Measurements from ENCODE around the gene LRRC9.
A peak's percentile ranks its signal among the peaks of the same experiment; 100 is the strongest.
"Not testable (repeated sequence)": the region's sequence is repeated elsewhere in the genome, so short reads cannot be mapped to it uniquely, and the experiment has no call there.

Gene LRRC9

GRCh38 chr14:60064491-60065072, 144.6 kb downstream of the LRRC9 start:
- DNase-seq (ENCODE audit: low read depth in 2 of 2) = no peak

- DNase-seq (ENCODE audit: low read depth in 2 of 2) = no peak
These were observed 147.9 kb downstream of the LRRC9 start for GRCh38 chr14:60067882-60068281.

DNA sequence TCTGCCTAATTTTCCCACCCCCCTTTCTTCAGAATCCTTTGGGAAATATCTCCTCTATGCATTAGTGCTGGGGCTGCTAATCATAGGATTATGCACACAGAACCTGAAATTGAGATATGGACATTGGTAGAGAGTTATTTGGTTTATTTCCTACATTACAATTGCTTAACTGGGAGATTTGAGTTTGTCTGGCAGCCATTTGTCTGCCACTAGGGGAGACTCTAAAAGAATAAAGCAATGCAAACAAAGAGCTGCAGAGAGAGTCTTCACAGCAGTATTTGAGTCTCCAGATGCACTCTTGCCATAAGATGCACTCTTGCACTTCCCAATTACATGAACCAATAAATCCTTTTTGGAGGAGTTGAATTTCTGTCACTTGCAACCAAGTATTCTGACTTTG, 159.8 kb downstream of the LRRC9 start:
- DNase-seq (ENCODE audit: low read depth in 2 of 2) = no peak

GRCh38 chr14:60085085-60085484, 165.1 kb downstream of the LRRC9 start:
- no peak for DNase-seq (ENCODE audit: low read depth in 2 of 2)

GRCh38 chr14:60085693-60086092, 165.7 kb downstream of the LRRC9 start:
- DNase-seq (ENCODE audit: low read depth in 2 of 2) = no peak

- DNase-seq (ENCODE audit: low read depth in 2 of 2) = no peak
These were observed 167.7 kb downstream of the LRRC9 start for GRCh38 chr14:60087668-60088067.

DNA sequence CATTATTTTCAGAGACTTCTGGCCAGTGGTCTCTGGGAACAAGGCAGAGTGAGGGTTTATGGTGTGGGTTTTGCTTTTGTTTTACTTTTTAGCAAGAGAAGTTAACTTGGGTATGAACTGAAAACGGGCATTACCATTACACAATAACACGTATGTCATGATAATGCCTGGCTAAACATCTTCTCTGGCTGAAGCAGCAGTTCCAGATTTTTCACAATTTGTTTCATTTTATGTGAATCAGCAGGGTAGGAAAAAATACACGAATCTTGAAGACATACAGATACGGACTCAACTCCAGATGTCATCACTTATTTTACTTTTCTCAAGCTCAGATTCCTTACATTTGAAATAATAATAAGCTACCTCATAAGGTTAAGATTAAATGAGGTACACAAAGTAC, 169.3 kb downstream of the LRRC9 start:
- DNase-seq (ENCODE audit: low read depth in 2 of 2) = no peak

- no peak for DNase-seq (ENCODE audit: low read depth in 2 of 2)
These were observed 171.0 kb downstream of the LRRC9 start for GRCh38 chr14:60090864-60091519.

- DNase-seq (ENCODE audit: low read depth in 2 of 2) = peak; percentile 86 to 91
These were observed 171.9 kb downstream of the LRRC9 start, which contains the start of gene PCNX4 for GRCh38 chr14:60091550-60092525. Gene PCNX4 (plus strand): TSS chr14:60091923. CDS start chr14:60107639, 15,716 bp downstream.

DNA sequence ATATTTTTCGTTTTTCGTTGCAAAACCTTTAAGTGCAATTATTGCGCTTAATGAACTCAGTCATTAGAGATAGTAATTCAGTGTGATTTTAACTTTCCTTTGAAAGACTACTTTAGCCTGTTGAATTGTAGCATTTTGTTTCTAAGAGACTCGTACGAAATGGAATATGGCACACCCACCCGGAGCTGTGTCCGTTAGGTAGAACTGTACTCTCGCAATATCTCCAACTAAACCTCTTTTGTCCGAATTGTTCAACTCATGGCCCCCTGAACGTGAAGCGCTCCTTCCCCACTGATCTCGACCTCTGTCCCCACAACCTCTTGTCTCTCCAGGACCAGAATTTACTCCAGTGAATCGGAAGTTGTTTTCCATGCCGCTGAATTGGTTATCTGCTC, 172.6 kb downstream of the LRRC9 start:
- no peak for DNase-seq (ENCODE audit: low read depth in 2 of 2)

DNA sequence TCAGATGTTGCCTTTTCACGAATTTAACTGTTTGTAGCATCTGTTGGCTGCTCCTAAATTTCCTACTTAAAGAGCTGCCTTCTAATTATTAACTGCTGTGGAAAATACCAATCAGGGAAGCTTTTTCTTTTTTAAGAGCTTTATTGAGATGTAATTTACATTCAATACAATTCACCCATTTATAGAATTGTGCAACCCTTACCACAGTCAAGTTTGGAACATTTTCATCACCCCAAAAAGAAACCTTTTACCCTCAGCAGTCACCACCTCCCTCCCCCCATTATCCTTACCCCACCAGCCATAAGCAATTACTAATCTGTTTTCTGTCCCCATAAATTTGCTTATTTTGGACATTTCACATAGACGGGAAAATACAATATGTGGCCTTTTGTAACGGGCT, 173.1 kb downstream of the LRRC9 start:
- no peak for DNase-seq (ENCODE audit: low read depth in 2 of 2)

DNA sequence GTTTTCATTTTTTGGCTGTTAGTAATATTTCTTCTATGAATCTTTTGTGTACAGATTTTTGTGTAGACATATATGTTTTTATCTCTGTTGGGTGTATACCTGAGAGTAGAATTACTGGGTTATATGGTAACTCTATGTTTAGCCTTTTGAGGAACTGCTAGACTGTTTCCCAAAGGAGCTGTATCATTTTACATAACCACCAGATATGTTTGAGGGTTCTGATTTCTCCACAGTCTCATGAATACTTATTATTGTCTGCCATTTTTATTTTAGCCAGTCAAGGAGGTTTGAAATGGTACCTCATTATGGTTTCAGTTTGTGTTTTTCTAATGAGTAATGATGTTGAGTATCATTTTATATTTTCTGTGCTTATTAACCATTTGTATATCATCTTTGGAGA, 173.7 kb downstream of the LRRC9 start:
- DNase-seq (ENCODE audit: low read depth in 2 of 2) = no peak

DNA sequence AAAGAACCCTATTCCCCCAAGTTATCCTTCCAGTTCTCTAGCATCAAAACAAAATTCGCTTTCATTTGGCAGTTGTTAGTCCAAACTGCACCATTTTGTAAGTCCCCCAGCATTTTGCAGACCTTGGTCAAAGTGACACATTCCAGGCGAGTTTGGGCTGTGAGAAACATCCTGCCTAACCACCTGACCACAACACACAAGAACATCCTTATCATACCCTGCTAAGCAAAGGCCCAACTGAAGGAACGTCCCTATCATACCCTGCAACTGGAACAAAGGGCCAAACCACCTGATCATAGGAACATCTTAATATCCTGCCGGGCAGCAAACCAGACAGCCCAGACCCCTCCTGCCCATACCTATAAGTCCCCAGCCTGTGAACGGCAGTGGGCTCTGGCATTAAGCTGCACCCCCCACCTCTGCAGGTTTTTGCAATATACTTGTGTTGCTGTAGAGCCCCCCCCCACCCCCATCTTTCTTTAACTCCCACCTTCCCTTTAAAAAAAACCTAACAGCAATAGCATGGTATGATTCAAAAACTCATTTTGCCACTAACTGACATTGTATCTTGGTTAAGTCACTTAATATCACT, 174.5 kb downstream of the LRRC9 start:
- no peak for DNase-seq (ENCODE audit: low read depth in 2 of 2)

DNA sequence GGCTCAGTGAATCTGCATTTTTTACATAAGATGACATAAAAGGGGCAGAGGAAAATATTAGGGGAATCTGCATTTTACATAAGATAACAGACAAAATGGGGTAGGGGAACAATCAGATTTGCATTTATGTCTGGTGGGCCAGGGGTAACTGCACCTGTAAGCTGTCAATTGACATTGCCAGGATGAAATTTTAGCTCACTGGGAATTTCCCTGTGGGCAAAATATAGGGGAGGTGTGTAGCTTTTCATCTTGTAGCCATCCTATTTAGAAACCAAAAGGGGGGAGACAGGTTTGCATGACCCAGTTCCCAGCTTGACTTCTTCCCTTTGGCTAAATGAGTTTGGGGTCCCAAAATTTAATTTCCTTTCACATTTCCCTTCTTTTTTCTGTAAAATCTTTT, 175.3 kb downstream of the LRRC9 start:
- no peak for DNase-seq (ENCODE audit: low read depth in 2 of 2)

DNA sequence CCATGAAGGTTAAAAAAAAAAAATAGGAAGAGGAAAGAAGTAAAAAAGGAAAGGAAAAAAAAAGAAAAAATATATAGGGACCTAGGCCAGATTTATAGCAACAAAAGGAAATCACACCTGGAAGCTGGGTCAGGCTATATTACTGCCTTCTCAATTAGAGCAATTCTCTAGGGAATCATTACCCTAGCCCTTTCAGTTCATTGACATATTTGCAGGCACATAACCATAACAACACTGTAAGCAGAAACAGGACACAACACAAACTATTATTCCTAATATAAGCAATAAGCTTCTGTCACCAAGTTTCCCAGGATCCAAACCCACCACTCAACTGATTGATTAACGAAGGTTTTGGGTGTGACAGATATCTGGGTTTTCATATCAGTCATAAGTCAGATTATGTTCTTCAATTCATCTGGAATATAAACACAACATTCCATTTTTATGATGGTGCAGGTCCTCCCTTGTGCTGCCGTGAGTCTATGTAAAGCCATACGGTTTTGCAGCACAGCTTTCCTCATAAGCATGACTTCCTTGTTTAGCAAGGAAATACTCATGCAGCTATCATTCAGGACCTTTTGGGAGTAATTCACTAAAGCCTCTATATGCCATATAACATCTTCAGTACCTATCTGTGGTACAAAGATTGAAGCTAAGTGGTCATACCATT, 176.0 kb downstream of the LRRC9 start:
- no peak for DNase-seq (ENCODE audit: low read depth in 2 of 2)

DNA sequence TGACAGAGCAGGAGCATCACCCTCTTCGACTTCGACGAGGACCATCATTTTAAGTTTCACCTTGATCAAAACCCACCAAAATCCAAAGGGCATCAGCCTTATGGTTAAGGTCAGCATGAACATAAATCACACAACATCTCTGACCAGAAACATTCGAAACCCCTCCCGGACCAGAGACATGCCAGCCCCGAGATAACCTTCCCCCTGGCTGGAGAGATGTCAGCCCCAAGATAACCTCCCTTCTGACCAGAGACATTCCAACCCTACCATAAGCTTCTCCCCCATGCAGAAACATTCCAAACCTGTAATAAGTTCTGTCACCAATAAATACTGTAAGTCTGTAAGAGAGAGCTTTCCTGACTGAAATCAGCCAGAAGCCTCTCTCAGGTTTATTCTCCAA, 178.0 kb downstream of the LRRC9 start:
- no peak for DNase-seq (ENCODE audit: low read depth in 2 of 2)

DNA sequence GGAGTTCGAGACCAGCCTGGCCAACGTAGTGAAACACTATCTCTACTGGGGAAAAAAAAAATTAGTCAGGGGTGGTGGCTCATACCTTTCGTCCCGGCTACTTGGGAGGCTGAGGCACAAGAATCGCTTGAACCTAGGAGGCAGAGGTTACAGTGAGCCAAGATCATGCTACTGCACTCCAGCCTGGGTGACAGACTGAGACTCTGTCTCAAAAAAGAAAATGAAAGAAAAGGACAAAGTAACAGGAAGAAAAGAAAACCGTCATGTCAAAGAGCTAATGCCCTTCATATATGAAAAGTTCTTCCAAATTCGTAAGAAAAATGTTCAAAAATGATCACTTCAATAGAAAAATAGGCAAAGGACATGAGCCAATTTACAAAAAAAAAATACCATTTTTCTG, 179.9 kb downstream of the LRRC9 start:
- not testable (repeated sequence) for DNase-seq (ENCODE audit: low read depth in 2 of 2)

DNA sequence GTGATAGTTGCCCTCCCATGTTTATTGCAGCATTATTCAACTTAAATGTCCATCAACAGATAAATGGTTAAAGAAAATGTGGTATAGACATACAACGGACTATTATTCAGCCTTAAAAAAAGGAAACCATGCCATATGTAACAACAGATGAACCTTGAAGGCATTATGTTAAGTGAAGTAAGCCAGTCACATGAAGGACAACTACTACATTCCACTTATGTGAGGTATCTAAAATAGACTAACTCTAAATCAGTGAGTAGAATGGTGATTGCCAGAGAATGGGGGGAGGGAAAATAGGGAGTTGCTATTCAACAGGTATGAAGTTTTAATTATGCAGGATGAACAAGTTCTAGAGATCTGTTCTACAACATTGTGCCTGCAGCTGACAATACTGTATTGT, 181.8 kb downstream of the LRRC9 start:
- DNase-seq (ENCODE audit: low read depth in 2 of 2) = no peak

- DNase-seq (ENCODE audit: low read depth in 2 of 2) = no peak
These were observed 182.4 kb downstream of the LRRC9 start for GRCh38 chr14:60102389-60102788.

- DNase-seq (ENCODE audit: low read depth in 2 of 2) = no peak
These were observed 186.4 kb downstream of the LRRC9 start for GRCh38 chr14:60106339-60106738.

- DNase-seq (ENCODE audit: low read depth in 2 of 2) = no peak
These were observed 187.5 kb downstream of the LRRC9 start for GRCh38 chr14:60107477-60107876.

- no peak for DNase-seq (ENCODE audit: low read depth in 2 of 2)
These were observed 191.8 kb downstream of the LRRC9 start for GRCh38 chr14:60111732-60112131.
